Heart left ventricle (tissue), 13 donors: ENCODE data around the gene PLAC9.

Experiments
- POLR2A ChIP-seq, 2 donors: fragments of 450-650 bp; IDR thresholded peaks; one replicate each; pipeline ENCODE4 v1.6.1; 2017; ENCODE audit warnings: antibody characterized with exemption in 2 of 2, mild to moderate bottlenecking in 2 of 2, moderate library complexity in 2 of 2
- TF ChIP-seq, protein P1 (sequence below), 12 donors: fragments of 200-600 bp; sonication (generic) in 4 of 12; IDR thresholded peaks; one replicate each; pipeline versions ENCODE4 v1.5.0 to v1.8.0; 2018 to 2022; ENCODE audit warnings: antibody characterized with exemption in 12 of 12, mild to moderate bottlenecking in 5 of 12
- donor health status: ischemic (EF 13 %, LVEDD 7.1; RV severe dilation, severe dysfunction).
- donor health status: DM: no; HTN: yes; CAD: no.
- donor health status: DM: no; HTN: no; CAD: no.
- donor health status: ischemic (EF 25% LVEDD 6.9; RV normal size, moderate dysfunction).
- donor health status: ischemic (EF 25% LVEDD 5.7; RV mildly dilated, moderate dysfunction).
- donor health status: ischemic (EF 35%, LVEDD 5.7; RV mildly dilated, moderate dysfunction).
- donor health status: nonischemic (EF 11% LVEDD 7.7; RV severe dilation, severe dysfunction).
- donor health status: DM: yes; HTN: yes; CAD: no.
- donor health status: PGD.
- donor health status: ischemic (EF 29% LVEDD 5.4; RV normal size, mild dysfunction).
- donor health status: nonischemic (EF 23%, LVEDD 6.1; RV moderate dilation, normal function).

DNA sequence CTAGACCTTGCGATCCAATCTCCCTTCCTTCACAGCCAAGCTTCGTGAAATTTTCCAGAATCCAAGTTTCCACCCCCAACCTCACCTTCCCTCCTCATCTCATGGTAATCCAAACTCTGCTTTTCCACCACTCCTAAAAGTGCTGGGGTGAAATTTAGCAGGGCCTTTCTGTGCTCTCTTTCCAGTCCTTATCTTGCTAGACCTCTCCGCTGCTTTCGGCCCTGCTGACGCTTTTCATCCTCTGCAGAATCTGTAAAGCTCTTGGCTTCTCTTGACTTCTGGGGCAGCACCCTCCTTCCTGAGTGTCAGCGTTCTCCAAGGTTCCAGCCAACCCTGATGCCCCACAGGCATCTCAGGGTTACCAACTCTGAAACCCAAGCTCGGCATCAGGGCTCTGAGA lies 7.7 kb downstream of the PLAC9 start:
- TF ChIP-seq, protein P1, sequence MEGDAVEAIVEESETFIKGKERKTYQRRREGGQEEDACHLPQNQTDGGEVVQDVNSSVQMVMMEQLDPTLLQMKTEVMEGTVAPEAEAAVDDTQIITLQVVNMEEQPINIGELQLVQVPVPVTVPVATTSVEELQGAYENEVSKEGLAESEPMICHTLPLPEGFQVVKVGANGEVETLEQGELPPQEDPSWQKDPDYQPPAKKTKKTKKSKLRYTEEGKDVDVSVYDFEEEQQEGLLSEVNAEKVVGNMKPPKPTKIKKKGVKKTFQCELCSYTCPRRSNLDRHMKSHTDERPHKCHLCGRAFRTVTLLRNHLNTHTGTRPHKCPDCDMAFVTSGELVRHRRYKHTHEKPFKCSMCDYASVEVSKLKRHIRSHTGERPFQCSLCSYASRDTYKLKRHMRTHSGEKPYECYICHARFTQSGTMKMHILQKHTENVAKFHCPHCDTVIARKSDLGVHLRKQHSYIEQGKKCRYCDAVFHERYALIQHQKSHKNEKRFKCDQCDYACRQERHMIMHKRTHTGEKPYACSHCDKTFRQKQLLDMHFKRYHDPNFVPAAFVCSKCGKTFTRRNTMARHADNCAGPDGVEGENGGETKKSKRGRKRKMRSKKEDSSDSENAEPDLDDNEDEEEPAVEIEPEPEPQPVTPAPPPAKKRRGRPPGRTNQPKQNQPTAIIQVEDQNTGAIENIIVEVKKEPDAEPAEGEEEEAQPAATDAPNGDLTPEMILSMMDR (IDR thresholded peaks at IDR 0.05) = no peak
- TF ChIP-seq POLR2A (IDR thresholded peaks at IDR 0.05) = no peak
